Neural cell (in vitro differentiated cells): ENCODE measurements around the gene XPNPEP2.

Experiments used
- CTCF ChIP-seq: fragments of 450-650 bp; IDR thresholded peaks from 2 replicates; pipeline ENCODE4 v1.5.1; 2014; ENCODE audit warnings: antibody characterized with exemption, mild to moderate bottlenecking, moderate library complexity; ENCODE audit not compliant: poor library complexity, severe bottlenecking
- EP300 ChIP-seq: fragments of 450-650 bp; conservative IDR thresholded peaks from 2 replicates; pipeline ENCODE4 v1.6.1; 2014; ENCODE audit warnings: antibody characterized with exemption, mild to moderate bottlenecking, moderate library complexity; ENCODE audit not compliant: poor library complexity, severe bottlenecking
- EZH2 ChIP-seq: fragments of 200-600, 300-800 bp; shearing (Covaris generic), sonication (generic); IDR thresholded peaks from 2 replicates; pipeline ENCODE4 v1.6.1; 2014; ENCODE audit warnings: antibody characterized with exemption, low read length, borderline replicate concordance, mild to moderate bottlenecking; ENCODE audit not compliant: insufficient read depth, poor library complexity, severe bottlenecking
- MXI1 ChIP-seq: fragments of 450-650 bp; conservative IDR thresholded peaks from 2 replicates; pipeline ENCODE4 v1.6.1; 2014; ENCODE audit warnings: antibody characterized with exemption, mild to moderate bottlenecking; ENCODE audit not compliant: poor library complexity, severe bottlenecking
- POLR2AphosphoS5 ChIP-seq: IDR thresholded peaks from 2 replicates; pipeline ENCODE4 v1.6.1; 2012
- RAD21 ChIP-seq: fragments of 450-650 bp; conservative IDR thresholded peaks from 2 replicates; pipeline ENCODE4 v1.6.1; 2014; ENCODE audit warnings: antibody characterized with exemption, mild to moderate bottlenecking, moderate library complexity
- REST ChIP-seq: IDR thresholded peaks from 2 replicates; pipeline ENCODE4 v1.6.1; 2012; ENCODE audit warnings: borderline replicate concordance
- SMC3 ChIP-seq: fragments of 450-650 bp; conservative IDR thresholded peaks from 2 replicates; pipeline ENCODE4 v1.6.1; 2014; ENCODE audit warnings: antibody characterized with exemption, mild to moderate bottlenecking, moderate library complexity; ENCODE audit not compliant: poor library complexity
- TAF1 ChIP-seq: IDR thresholded peaks from 2 replicates; pipeline ENCODE4 v1.6.1; 2012; ENCODE audit warnings: low read depth

- TF ChIP-seq CTCF = no peak
- TF ChIP-seq REST = no peak
- TF ChIP-seq POLR2AphosphoS5 = no peak
- no peak for TF ChIP-seq EZH2
- TF ChIP-seq SMC3 = no peak
- no peak for TF ChIP-seq TAF1
- no peak for TF ChIP-seq RAD21
- TF ChIP-seq EP300 = no peak
- no peak for TF ChIP-seq MXI1
These were observed 18.7 kb upstream of the XPNPEP2 start for GRCh38 chrX:129719931-129720530.
